ENCODE measurements around the gene THAP5. TPM values are rescaled to one million over a fixed set of nuclear protein-coding genes. Genes with fewer than 3 reads are reported as not detected.

The THAP5 gene
- total RNA-seq, 1 experiment from 2014 or later, result 19.5 TPM

GRCh38 chr7:108575156-108575555, 5.7 kb upstream of the THAP5 start (continued):
- TF ChIP-seq USF1 (CRISPR knock-in tag; IDR thresholded peaks at IDR 0.05) (no peak), CREM (CRISPR knock-in tag; IDR thresholded peaks at IDR 0.05) (no peak), HMGA2 (CRISPR knock-in tag; IDR thresholded peaks at IDR 0.05) (no peak), JUN (CRISPR knock-in tag; IDR thresholded peaks at IDR 0.05) (no peak), ZNF121 (CRISPR knock-in tag; IDR thresholded peaks at IDR 0.05) (no peak), ARID4B (CRISPR knock-in tag; IDR thresholded peaks at IDR 0.05; ENCODE audit: borderline replicate concordance) (no peak), TP53 (CRISPR knock-in tag; IDR thresholded peaks at IDR 0.05) (no peak), TCF7 (CRISPR knock-in tag; IDR thresholded peaks at IDR 0.05; ENCODE audit: low read depth) (no peak), PREB (CRISPR knock-in tag; IDR thresholded peaks at IDR 0.05; ENCODE audit: borderline replicate concordance) (no peak), IRF2 (CRISPR knock-in tag; IDR thresholded peaks at IDR 0.05; ENCODE audit: borderline replicate concordance, low read depth) (no peak), MAX (CRISPR knock-in tag; IDR thresholded peaks at IDR 0.05) (no peak), CTCF (IDR thresholded peaks at IDR 0.05) (no peak)

GRCh38 chr7:108572480-108572879, 3.0 kb upstream of the THAP5 start:
- Mint-ChIP-seq H3K36me3 (peaks cover 16% of the 10 kb centered on the region), H3K4me3 (no peak overlapping the region), H3K27ac (no peak overlapping the region), H3K4me1 (peaks cover 25% of the 10 kb centered on the region), H3K27me3 (ENCODE audit: low read depth) (no peaks in the 10 kb centered on the region), H3K9me3 (no peaks in the 10 kb centered on the region)
- ATAC-seq (no peak), DNase-seq (ENCODE audit: low spot score) (no peak)
- CTCF ChIA-PET, result no interaction called here
- POLR2A ChIA-PET, result no interaction called here
- TF ChIP-seq KAT7 (CRISPR knock-in tag; IDR thresholded peaks at IDR 0.05; ENCODE audit: borderline replicate concordance) (no peak), PRRX2 (CRISPR knock-in tag; IDR thresholded peaks at IDR 0.05) (no peak), CREM (CRISPR knock-in tag; IDR thresholded peaks at IDR 0.05) (no peak), GRHL2 (CRISPR knock-in tag; IDR thresholded peaks at IDR 0.05; ENCODE audit: insufficient replicate concordance, severe bottlenecking) (no peak), TCF7 (CRISPR knock-in tag; IDR thresholded peaks at IDR 0.05; ENCODE audit: low read depth) (no peak), JAZF1 (CRISPR knock-in tag; IDR thresholded peaks at IDR 0.05) (no peak), RORB (CRISPR knock-in tag; IDR thresholded peaks at IDR 0.05) (no peak), E2F1 (CRISPR knock-in tag; IDR thresholded peaks at IDR 0.05) (no peak), ZNF532 (CRISPR knock-in tag; IDR thresholded peaks at IDR 0.05; ENCODE audit: borderline replicate concordance) (no peak), ZSCAN18 (CRISPR knock-in tag; IDR thresholded peaks at IDR 0.05) (no peak)
